ENCODE results near the gene HPS1. TPM values are rescaled to one million over a fixed set of nuclear protein-coding genes. Genes with fewer than 3 reads are reported as not detected.
"Not testable (repeated sequence)": the region's sequence is repeated elsewhere in the genome, so short reads cannot be mapped to it uniquely, and the experiment has no call there.

Gene HPS1
- total RNA-seq, 1 donor from 2014 or later = 62.1 TPM

GRCh38 chr10:98384531-98385133 lies 62.1 kb downstream of the HPS1 start:
- Histone ChIP-seq H3K9me3 (no peaks in the 10 kb centered on the region), H3K4me3 (no peak overlapping the region), H3K27ac (no peak overlapping the region), H3K4me1 (no peaks in the 10 kb centered on the region), H3K27me3 (no peaks in the 10 kb centered on the region), H3K36me3 (peaks cover 0 to 18% of the 10 kb centered on the region in 2 donors)
- TF ChIP-seq CTCF (IDR thresholded peaks at IDR 0.05) (no peak), POLR2A (IDR thresholded peaks at IDR 0.05) (no peak), POLR2AphosphoS5 (IDR thresholded peaks at IDR 0.05; ENCODE audit: insufficient read depth in 1 of 2, low read depth in 1 of 2) (no peak)
- no peak for DNase-seq (ENCODE audit: extremely low spot score in 2 of 2)
- intact Hi-C loops (cut with DNase I) = no loop called here

GRCh38 chr10:98383869-98384268 lies 62.9 kb downstream of the HPS1 start:
- no peak for DNase-seq (ENCODE audit: extremely low spot score in 2 of 2)
- Histone ChIP-seq H3K27me3 (no peaks in the 10 kb centered on the region), H3K9me3 (no peaks in the 10 kb centered on the region), H3K4me3 (no peak overlapping the region), H3K36me3 (peaks cover 0 to 18% of the 10 kb centered on the region in 2 donors), H3K27ac (no peak overlapping the region), H3K4me1 (no peaks in the 10 kb centered on the region)
- intact Hi-C loops (cut with DNase I) = no loop called here
- TF ChIP-seq CTCF (IDR thresholded peaks at IDR 0.05) = no peak
- TF ChIP-seq POLR2A (IDR thresholded peaks at IDR 0.05) = no peak
- TF ChIP-seq POLR2AphosphoS5 (IDR thresholded peaks at IDR 0.05; ENCODE audit: insufficient read depth in 1 of 2, low read depth in 1 of 2) = no peak

GRCh38 chr10:98383134-98383667 lies 63.5 kb downstream of the HPS1 start:
- H3K4me3 ChIP-seq; H3K27ac ChIP-seq; DNase-seq (ENCODE audit: extremely low spot score in 2 of 2); intact Hi-C loops (cut with DNase I); H3K4me1 ChIP-seq; H3K9me3 ChIP-seq; H3K27me3 ChIP-seq: not testable (repeated sequence)
- H3K36me3 ChIP-seq = peaks cover 0 to 18% of the 10 kb centered on the region in 2 donors

GRCh38 chr10:98382691-98383101 lies 64.0 kb downstream of the HPS1 start:
- Histone ChIP-seq H3K9me3 (no peaks in the 10 kb centered on the region), H3K4me3 (no peak overlapping the region), H3K27ac (no peak overlapping the region), H3K4me1 (no peaks in the 10 kb centered on the region), H3K27me3 (no peaks in the 10 kb centered on the region), H3K36me3 (peaks cover 0 to 18% of the 10 kb centered on the region in 2 donors)
- TF ChIP-seq POLR2AphosphoS5 (IDR thresholded peaks at IDR 0.05; ENCODE audit: insufficient read depth in 1 of 2, low read depth in 1 of 2) (no peak), CTCF (IDR thresholded peaks at IDR 0.05) (no peak), POLR2A (IDR thresholded peaks at IDR 0.05) (no peak)
- intact Hi-C loops (cut with DNase I) = no loop called here
- no peak for DNase-seq (ENCODE audit: extremely low spot score in 2 of 2)

- Histone ChIP-seq H3K4me1 (no peaks in the 10 kb centered on the region), H3K27me3 (no peaks in the 10 kb centered on the region), H3K4me3 (no peak overlapping the region), H3K9me3 (no peaks in the 10 kb centered on the region), H3K36me3 (peaks cover 0 to 12% of the 10 kb centered on the region in 2 donors), H3K27ac (no peak overlapping the region)
- no peak for DNase-seq (ENCODE audit: extremely low spot score in 2 of 2)
- no peak for TF ChIP-seq POLR2A (IDR thresholded peaks at IDR 0.05)
- no peak for TF ChIP-seq POLR2AphosphoS5 (IDR thresholded peaks at IDR 0.05; ENCODE audit: insufficient read depth in 1 of 2, low read depth in 1 of 2)
- TF ChIP-seq CTCF (IDR thresholded peaks at IDR 0.05) = no peak
- intact Hi-C loops (cut with DNase I) = no loop called here
Measured at GRCh38 chr10:98380493-98381339, 66.0 kb downstream of the HPS1 start.
